ENCODE measurements around the gene C14orf132.

The C14orf132 gene

GRCh38 chr14:96125536-96125935 is 86.4 kb downstream of the C14orf132 start:
- peak; percentile 40 for DNase-seq

GRCh38 chr14:96126339-96126782 is 87.2 kb downstream of the C14orf132 start:
- no peak for DNase-seq

DNA sequence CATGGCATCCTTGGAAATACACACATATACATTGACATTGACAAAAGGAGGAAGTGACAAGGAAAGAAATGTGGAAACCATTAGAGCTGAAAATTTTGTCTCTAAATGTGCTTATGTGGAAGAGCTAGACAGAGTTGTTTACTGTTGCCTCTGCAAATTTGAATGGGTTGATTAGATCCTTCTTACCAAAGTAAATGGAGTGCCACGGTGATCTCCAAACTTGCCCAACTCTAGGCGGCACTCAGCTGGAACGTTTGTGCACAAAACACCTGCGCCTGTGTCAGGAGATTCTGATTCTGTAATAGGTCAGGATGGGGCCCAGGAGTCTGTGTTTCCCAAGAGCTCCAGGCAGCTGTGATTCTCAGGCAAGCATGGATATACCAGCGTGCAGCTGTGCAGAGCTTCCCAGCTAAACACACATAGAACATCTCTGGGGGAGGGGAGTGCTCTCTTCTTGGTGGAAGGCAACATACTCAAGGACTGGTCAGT is 87.7 kb downstream of the C14orf132 start:
- no peak for DNase-seq

GRCh38 chr14:96129128-96129736 is 90.1 kb downstream of the C14orf132 start:
- DNase-seq = no peak

DNA sequence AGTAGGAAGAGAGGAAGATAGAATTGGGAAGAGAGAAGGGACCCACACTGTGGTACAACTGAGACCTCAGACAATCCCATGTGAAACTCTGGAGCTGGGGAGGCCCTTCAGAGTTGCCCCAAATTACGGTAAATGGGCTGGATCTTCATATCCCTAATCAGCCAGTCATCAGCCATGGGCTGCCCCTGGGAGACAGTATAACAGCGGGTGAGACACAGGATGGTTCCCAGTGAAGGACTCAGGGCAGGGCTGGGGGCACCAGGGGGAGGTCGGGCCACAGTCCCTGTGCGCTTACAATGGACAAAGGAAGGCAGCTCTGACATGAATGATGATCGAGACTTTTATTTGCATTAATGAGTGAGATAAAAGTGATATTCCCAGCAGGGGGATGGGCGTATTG is 91.2 kb downstream of the C14orf132 start:
- DNase-seq = no peak

DNA sequence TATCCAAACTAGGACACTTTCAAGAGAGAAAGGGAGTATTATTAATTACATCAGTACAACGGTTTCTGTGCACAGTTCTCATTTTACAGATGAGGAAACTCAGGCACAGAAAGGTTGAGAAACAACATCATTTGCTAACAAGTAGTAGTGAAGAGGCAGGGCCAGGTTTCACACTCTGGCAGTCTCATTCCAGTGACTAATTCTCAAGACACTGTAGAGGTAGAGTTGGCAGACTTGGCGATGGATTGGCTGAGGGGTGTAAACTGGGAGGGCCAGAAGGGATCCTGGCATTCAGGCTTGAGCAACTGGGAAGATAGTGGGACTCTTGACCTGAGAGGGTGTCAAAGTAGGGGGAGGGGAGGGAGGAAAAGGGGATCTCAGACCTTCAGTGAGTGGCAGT is 91.7 kb downstream of the C14orf132 start:
- peak; percentile 31 for DNase-seq

DNA sequence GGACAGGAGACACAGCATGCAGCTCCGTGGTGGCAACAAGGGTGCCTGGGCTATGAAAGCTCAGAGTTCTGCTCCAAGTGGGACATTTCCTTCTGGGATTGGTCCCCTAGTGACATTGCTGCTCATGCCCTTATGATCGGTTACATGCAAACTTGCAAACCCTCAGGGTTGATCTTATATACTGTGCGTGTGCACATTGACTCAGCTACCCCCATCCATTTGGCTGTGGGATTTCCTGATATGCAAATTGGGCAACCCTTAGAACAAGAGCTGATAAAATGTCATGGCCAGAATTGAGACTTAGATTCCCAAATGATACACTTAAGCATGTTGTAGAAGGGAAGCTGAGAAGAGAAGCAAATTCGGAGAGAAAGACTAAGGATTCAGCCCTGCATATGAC is 92.7 kb downstream of the C14orf132 start:
- no peak for DNase-seq

DNA sequence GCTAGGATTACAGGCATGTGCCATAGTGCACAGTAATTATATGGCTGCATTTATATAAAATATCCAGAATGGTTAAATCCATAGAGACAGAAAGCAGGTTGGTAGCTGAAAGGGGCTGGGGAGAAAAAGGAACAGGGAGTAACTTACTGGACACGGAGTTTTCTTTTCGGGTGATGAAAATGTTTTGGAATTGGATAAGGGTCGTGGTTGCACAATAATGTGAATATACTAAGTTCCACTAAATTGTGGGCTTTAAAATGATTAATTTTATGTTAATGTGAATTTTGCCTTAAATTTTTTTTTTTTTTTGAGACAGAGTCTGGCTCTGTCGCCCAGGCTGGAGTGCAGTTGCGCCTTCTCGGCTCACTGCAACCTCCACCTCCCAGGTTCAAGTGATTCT is 95.3 kb downstream of the C14orf132 start:
- no peak for DNase-seq

DNA sequence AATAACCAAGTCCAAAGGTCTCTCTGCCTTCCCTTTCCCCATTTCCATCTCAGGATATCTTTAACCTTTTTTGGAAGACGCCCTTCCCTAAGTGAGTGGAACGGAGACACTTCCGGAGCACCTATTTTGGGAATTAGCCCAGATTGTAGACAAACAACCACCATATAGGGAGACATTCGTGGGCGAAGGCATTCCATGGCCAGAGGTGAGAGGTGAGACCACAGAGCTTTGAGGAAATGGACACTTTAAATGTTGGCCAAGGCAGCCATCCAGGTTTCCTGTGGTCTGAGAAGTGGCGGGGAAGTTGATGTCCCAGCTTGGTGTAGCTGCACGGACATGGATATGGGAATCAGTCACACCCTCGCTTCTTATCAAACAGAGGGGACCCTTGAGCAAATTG is 96.1 kb downstream of the C14orf132 start:
- DNase-seq = no peak

- peak; percentile 90 for DNase-seq
Measured at GRCh38 chr14:96136371-96137005, 97.3 kb downstream of the C14orf132 start.

DNA sequence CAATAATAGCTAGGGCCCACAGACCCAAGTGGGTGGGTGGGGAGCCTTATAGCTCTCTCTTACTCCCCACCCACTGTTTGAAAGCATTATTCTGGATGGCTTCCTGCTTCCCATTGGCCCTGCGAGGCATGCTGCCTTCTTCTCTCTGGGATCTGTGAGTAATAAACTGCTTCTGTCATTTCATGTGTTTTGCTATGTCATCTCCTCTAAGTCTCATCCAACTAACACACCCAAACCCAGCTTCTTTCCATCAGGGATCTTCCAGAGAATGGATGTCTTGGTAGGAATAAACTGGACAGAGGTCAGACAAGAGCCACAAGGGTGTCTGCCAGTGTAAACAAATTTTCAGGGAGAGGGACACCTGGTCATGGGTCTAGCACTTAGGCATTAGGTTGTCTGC is 99.1 kb downstream of the C14orf132 start:
- DNase-seq = no peak

DNA sequence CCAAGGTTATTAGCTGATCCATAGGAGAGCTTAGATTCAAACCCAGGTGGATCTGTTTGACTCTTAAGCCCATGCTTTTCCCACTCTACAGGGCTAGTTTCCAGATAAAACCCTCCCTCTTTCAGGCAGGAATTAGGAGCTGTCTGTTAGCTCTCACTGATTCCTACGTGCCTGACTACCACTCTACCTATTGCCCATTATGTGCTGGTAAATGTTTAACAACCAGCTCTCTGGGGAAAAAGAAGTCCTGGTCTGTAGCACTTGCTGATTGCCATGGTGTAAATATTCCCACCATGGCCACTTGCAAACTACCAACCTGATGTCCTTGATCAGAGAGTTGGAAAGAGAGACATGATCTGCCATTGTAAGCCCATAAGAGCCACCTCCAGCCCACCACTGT is 100.0 kb downstream of the C14orf132 start:
- no peak for DNase-seq

DNA sequence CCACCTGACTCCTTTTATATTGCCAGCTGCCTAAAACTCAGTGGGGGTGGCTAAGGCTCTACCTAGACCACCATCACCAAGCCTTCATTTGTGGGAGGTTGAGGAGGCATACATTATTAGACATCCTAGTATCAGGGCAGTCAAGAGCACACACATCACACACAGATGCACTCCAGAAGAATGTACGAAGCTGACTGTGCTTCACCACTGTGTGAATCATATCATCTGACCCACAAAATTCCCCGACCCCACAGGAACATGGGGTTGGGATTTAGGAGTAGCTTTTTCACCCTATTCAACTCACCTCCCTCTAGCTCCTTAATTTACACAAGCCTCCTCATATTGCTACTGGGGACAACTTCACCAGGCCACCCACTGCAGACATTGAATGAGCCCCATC is 100.7 kb downstream of the C14orf132 start:
- peak; percentile 66 for DNase-seq

DNA sequence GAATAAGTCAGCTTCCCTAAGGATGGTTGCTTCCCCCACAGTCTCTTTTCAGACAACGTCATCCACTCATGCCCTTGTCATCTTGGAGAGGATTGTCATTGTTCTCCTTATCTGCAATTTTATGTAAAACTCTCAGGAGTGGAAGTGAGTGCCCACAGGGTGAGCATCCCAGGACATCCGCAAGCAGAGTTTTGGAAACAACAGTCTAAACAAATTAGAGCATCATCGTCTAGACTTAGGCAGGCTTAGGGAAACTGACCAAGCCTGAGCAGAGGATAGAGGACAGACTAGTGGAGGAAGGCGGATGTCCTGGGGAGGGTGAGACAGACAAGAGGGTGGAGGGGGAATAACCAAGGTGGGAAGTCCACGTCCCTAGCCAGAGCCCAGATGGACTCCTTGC is 101.8 kb downstream of the C14orf132 start:
- no peak for DNase-seq

Measured in fibroblast of upper back skin (primary cell).